Neuronal stem cell (in vitro differentiated cells): ENCODE results near the gene ADH5.
"Not testable (repeated sequence)": the region's sequence is repeated elsewhere in the genome, so short reads cannot be mapped to it uniquely, and the experiment has no call there.

Source experiments
- DNase-seq: peaks from one replicate; pipeline ENCODE4 v3.0.0-alpha.2; 2013; ENCODE audit warnings: low spot score
- H2AFZ ChIP-seq: one replicate; pipeline ENCODE4 v1.6.1; 2013; ENCODE audit warnings: mild to moderate bottlenecking, low read length, inconsistent platforms
- H2AK5ac ChIP-seq: 2 replicates; pipeline ENCODE4 v1.6.1; 2013; ENCODE audit warnings: low read depth, mild to moderate bottlenecking, inconsistent platforms, low read length, moderate library complexity, mixed read lengths
- H2BK120ac ChIP-seq: 2 replicates; pipeline ENCODE4 v1.6.1; 2013; ENCODE audit warnings: low read depth, mild to moderate bottlenecking, inconsistent platforms, low read length, moderate library complexity, mixed read lengths
- H2BK12ac ChIP-seq: one replicate; pipeline ENCODE4 v1.6.1; 2013; ENCODE audit warnings: low read length, inconsistent platforms
- H2BK15ac ChIP-seq: 2 replicates; pipeline ENCODE4 v1.6.1; 2013; ENCODE audit warnings: mild to moderate bottlenecking, low read length, inconsistent platforms, mixed read lengths
- H2BK5ac ChIP-seq: one replicate; pipeline ENCODE4 v1.6.1; 2013; ENCODE audit warnings: inconsistent platforms, mild to moderate bottlenecking, low read length, moderate library complexity
- H3K14ac ChIP-seq: one replicate; pipeline ENCODE4 v1.6.1; 2013; ENCODE audit warnings: low read length, inconsistent platforms
- H3K18ac ChIP-seq: 2 replicates; pipeline ENCODE4 v1.6.1; 2013; ENCODE audit warnings: low read length, inconsistent platforms
- H3K23ac ChIP-seq: 2 replicates; pipeline ENCODE4 v1.6.1; 2013; ENCODE audit warnings: low read depth, mild to moderate bottlenecking, mixed read lengths, low read length, inconsistent platforms; ENCODE audit not compliant: poor library complexity
- H3K27ac ChIP-seq: replicated peaks from 3 replicates; pipeline ENCODE4 v1.5.1; 2013; ENCODE audit warnings: low read length, inconsistent platforms
- H3K27me3 ChIP-seq, 3 experiments: 2 replicates each; pipeline ENCODE4 v1.6.1; 2013; ENCODE audit warnings: low read length in 3 of 3, mild to moderate bottlenecking in 2 of 3, inconsistent platforms in 1 of 3, low read depth in 1 of 3, mixed read lengths in 1 of 3, moderate library complexity in 1 of 3; ENCODE audit not compliant: control insufficient read depth in 3 of 3, insufficient read depth in 3 of 3
- H3K36me3 ChIP-seq, 2 donors: replicated peaks in 1 of 2; 2 replicates each; pipeline ENCODE4 v1.6.1; 2013; ENCODE audit warnings: low read length in 2 of 2; ENCODE audit not compliant: control insufficient read depth in 2 of 2, insufficient read depth in 2 of 2
- H3K4ac ChIP-seq: 2 replicates; pipeline ENCODE4 v1.6.1; 2013; ENCODE audit warnings: inconsistent platforms, mild to moderate bottlenecking, low read length, moderate library complexity
- H3K4me1 ChIP-seq, 2 donors: 1 replicate in 1 of 2; 2 replicates in 1 of 2; pipeline ENCODE4 v1.6.1; 2013; ENCODE audit warnings: low read length in 2 of 2, low read depth in 1 of 2; ENCODE audit not compliant: control insufficient read depth in 2 of 2, insufficient read depth in 1 of 2
- H3K4me2 ChIP-seq: one replicate; pipeline ENCODE4 v1.6.1; 2013; ENCODE audit warnings: mild to moderate bottlenecking, low read length, inconsistent platforms; ENCODE audit not compliant: insufficient read depth, poor library complexity, severe bottlenecking
- H3K4me3 ChIP-seq, 2 donors: 2 replicates each; pipeline ENCODE4 v1.5.1; 2013; ENCODE audit warnings: low read length in 2 of 2, mild to moderate bottlenecking in 2 of 2, inconsistent platforms in 1 of 2, moderate library complexity in 1 of 2
- H3K79me1 ChIP-seq: one replicate; pipeline ENCODE4 v1.6.1; 2013; ENCODE audit warnings: low read depth, mild to moderate bottlenecking, inconsistent platforms, low read length, moderate library complexity
- H3K9ac ChIP-seq: one replicate; pipeline ENCODE4 v1.6.1; 2013; ENCODE audit warnings: mild to moderate bottlenecking, low read depth, low read length, inconsistent platforms; ENCODE audit not compliant: poor library complexity
- H3K9me3 ChIP-seq, 2 donors: replicated peaks in 1 of 2; 2 replicates each; pipeline versions ENCODE3 to v1.6.1; 2013; ENCODE audit warnings: low read length in 2 of 2, mild to moderate bottlenecking in 2 of 2, inconsistent platforms in 1 of 2, low read depth in 1 of 2, mixed read lengths in 1 of 2, moderate library complexity in 1 of 2; ENCODE audit not compliant: control insufficient read depth in 2 of 2, insufficient read depth in 1 of 2
- H4K8ac ChIP-seq: one replicate; pipeline ENCODE4 v1.6.1; 2013; ENCODE audit warnings: low read depth, mild to moderate bottlenecking, inconsistent platforms, low read length, moderate library complexity
- H4K91ac ChIP-seq: one replicate; pipeline ENCODE4 v1.6.1; 2013; ENCODE audit warnings: low read length, low read depth, mild to moderate bottlenecking, inconsistent platforms; ENCODE audit not compliant: poor library complexity
- WGBS, 2 donors: extraction: QIAGEN DNeasy Blood & Tissue Kit; methylation state at CpG; one replicate each; pipeline ENCODE4 v1.1.7; 2013; ENCODE audit warnings: missing lambda C conversion rate in 2 of 2, mixed read lengths in 1 of 2; ENCODE audit not compliant: insufficient read length in 2 of 2, insufficient replicate concordance in 1 of 2; ENCODE audit errors: extremely low coverage in 2 of 2; 5-methylcytosine and 5-hydroxymethylcytosine counted together

ADH5 gene

GRCh38 chr4:99024481-99025275 is 63.9 kb downstream of the ADH5 start:
- Histone ChIP-seq H2BK5ac (no peak overlapping the region), H3K9ac (no peak overlapping the region), H2AFZ (no peak overlapping the region), H3K27ac (no peak overlapping the region), H4K91ac (no peak overlapping the region), H3K14ac (no peak overlapping the region), H3K4ac (no peak overlapping the region), H3K79me1 (peaks cover 11% of the 10 kb centered on the region), H2BK12ac (no peak overlapping the region), H3K4me3 (no peak overlapping the region), H3K27me3 (no peaks in the 10 kb centered on the region), H2BK120ac (no peak overlapping the region), H3K4me1 (no peaks in the 10 kb centered on the region), H3K23ac (no peak overlapping the region), H2AK5ac (no peak overlapping the region), H3K18ac (no peak overlapping the region), H3K36me3 (peaks cover 7 to 30% of the 10 kb centered on the region in 2 donors), H3K9me3 (peaks cover 14 to 38% of the 10 kb centered on the region in 2 donors), H2BK15ac (no peak overlapping the region), H3K4me2 (no peak overlapping the region), H4K8ac (no peak overlapping the region)
- no peak for DNase-seq
- WGBS, 2 donors, result no CpG with 5 or more reads among the region's 7 CpGs

GRCh38 chr4:99023800-99024251 is 64.8 kb downstream of the ADH5 start:
- not testable (repeated sequence) for H2BK15ac ChIP-seq, H2AFZ ChIP-seq, DNase-seq, H3K4me3 ChIP-seq, H2BK120ac ChIP-seq, H2AK5ac ChIP-seq, H3K27me3 ChIP-seq, H3K27ac ChIP-seq, H3K4me1 ChIP-seq, H3K14ac ChIP-seq, H4K8ac ChIP-seq, H3K23ac ChIP-seq, H2BK12ac ChIP-seq, H3K4ac ChIP-seq, H3K4me2 ChIP-seq, H3K18ac ChIP-seq, H3K9ac ChIP-seq, H2BK5ac ChIP-seq, H4K91ac ChIP-seq
- peaks cover 7 to 29% of the 10 kb centered on the region in 2 donors for H3K36me3 ChIP-seq
- WGBS, 2 donors, result no CpG with 5 or more reads among the region's 10 CpGs
- H3K9me3 ChIP-seq, result peaks cover 16 to 47% of the 10 kb centered on the region in 2 donors
- H3K79me1 ChIP-seq, result peaks cover 11% of the 10 kb centered on the region

DNA sequence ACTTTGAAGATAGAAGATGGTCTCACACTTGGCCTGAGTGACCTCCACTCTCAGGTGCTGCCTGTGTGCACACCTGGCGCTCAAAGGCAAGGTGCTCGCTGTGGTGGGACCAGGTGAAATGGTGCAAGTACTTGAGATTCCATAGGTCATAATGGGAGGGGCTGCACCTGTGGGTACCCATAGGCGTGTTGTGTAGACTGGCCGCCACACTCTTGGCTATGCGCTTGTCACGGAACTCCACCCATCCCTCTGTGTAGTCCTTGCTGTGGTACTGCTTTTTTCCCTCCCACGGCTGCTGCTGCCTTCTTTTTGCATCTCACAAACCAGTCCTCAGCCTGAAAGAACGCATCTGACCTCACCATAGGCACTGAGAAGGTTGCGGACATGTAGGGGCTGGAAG is 66.0 kb downstream of the ADH5 start:
- H2BK5ac ChIP-seq, result no peak overlapping the region
- no peaks in the 10 kb centered on the region for H3K4me1 ChIP-seq
- no peaks in the 10 kb centered on the region for H3K27me3 ChIP-seq
- no peak overlapping the region for H3K18ac ChIP-seq
- H3K23ac ChIP-seq, result no peak overlapping the region
- H3K9me3 ChIP-seq, result peaks cover 16 to 52% of the 10 kb centered on the region in 2 donors
- no peak overlapping the region for H2AK5ac ChIP-seq
- H2BK12ac ChIP-seq, result no peak overlapping the region
- peaks cover 11% of the 10 kb centered on the region for H3K79me1 ChIP-seq
- H3K9ac ChIP-seq, result no peak overlapping the region
- no peak overlapping the region for H4K91ac ChIP-seq
- no peak overlapping the region for H3K4ac ChIP-seq
- peak overlapping the region; percentile 23 to 32 for H3K4me3 ChIP-seq
- peaks cover 7 to 29% of the 10 kb centered on the region in 2 donors for H3K36me3 ChIP-seq
- H3K4me2 ChIP-seq, result no peak overlapping the region
- no peak overlapping the region for H4K8ac ChIP-seq
- no CpG with 5 or more reads among the region's 9 CpGs for WGBS, 2 donors
- no peak overlapping the region for H3K27ac ChIP-seq
- no peak overlapping the region for H3K14ac ChIP-seq
- H2AFZ ChIP-seq, result no peak overlapping the region
- H2BK120ac ChIP-seq, result no peak overlapping the region
- no peak for DNase-seq
- no peak overlapping the region for H2BK15ac ChIP-seq

- H3K18ac ChIP-seq, result no peak overlapping the region
- no peak overlapping the region for H3K4me2 ChIP-seq
- H3K4ac ChIP-seq, result no peak overlapping the region
- no peak overlapping the region for H2BK12ac ChIP-seq
- peaks cover 8 to 29% of the 10 kb centered on the region in 2 donors for H3K36me3 ChIP-seq
- no peak overlapping the region for H2BK5ac ChIP-seq
- no peak overlapping the region for H2BK15ac ChIP-seq
- H3K27ac ChIP-seq, result no peak overlapping the region
- no peaks in the 10 kb centered on the region for H3K4me1 ChIP-seq
- H3K27me3 ChIP-seq, result no peaks in the 10 kb centered on the region
- no peak overlapping the region for H4K8ac ChIP-seq
- H2AFZ ChIP-seq, result no peak overlapping the region
- no peak overlapping the region for H3K14ac ChIP-seq
- H3K23ac ChIP-seq, result no peak overlapping the region
- H3K9me3 ChIP-seq, result peaks cover 18 to 62% of the 10 kb centered on the region in 2 donors
- H4K91ac ChIP-seq, result no peak overlapping the region
- H3K9ac ChIP-seq, result no peak overlapping the region
- H3K79me1 ChIP-seq, result peaks cover 9% of the 10 kb centered on the region
- no peak overlapping the region for H3K4me3 ChIP-seq
- H2BK120ac ChIP-seq, result no peak overlapping the region
- no peak overlapping the region for H2AK5ac ChIP-seq
- no CpG with 5 or more reads among the region's 5 CpGs for WGBS, 2 donors
- no peak for DNase-seq
Measured at GRCh38 chr4:99021386-99021785, 67.2 kb downstream of the ADH5 start.
